ENCODE measurements around the gene EPYC. TPM values are rescaled to one million over a fixed set of nuclear protein-coding genes. Genes with fewer than 3 reads are reported as not detected.

Gene EPYC
- polyA plus RNA-seq, 1 experiment = not detected

- no peak for DNase-seq (ENCODE audit: low read depth)
- H3K36me3 ChIP-seq (ENCODE audit: control insufficient read depth, insufficient read depth, low read length) = no peaks in the 10 kb centered on the region
- TF ChIP-seq CTCF (IDR thresholded peaks at IDR 0.05; ENCODE audit: insufficient read depth, low read depth, low read length) = no peak
- H3K27me3 ChIP-seq (ENCODE audit: control insufficient read depth, insufficient read depth, low read length) = no peaks in the 10 kb centered on the region
- CTCF ChIA-PET = interaction anchor here (1.2 kb wide), 1 partner anchor 21 kb away, joined by 5 read pairs; no protein-coding TSS in a partner anchor
- no peak overlapping the region for H3K4me3 ChIP-seq (ENCODE audit: low read depth, low read length)
- POLR2A ChIA-PET = no interaction called here
These were observed 84.5 kb downstream of the EPYC start for GRCh38 chr12:90920222-90920621.

GRCh38 chr12:90917431-90917830, 87.3 kb downstream of the EPYC start:
- Histone ChIP-seq H3K36me3 (ENCODE audit: control insufficient read depth, insufficient read depth, low read length) (no peaks in the 10 kb centered on the region), H3K4me3 (ENCODE audit: low read depth, low read length) (no peak overlapping the region), H3K27me3 (ENCODE audit: control insufficient read depth, insufficient read depth, low read length) (no peaks in the 10 kb centered on the region)
- DNase-seq (ENCODE audit: low read depth) = no peak
- TF ChIP-seq CTCF (IDR thresholded peaks at IDR 0.05; ENCODE audit: insufficient read depth, low read depth, low read length) = no peak
- ChIA-PET CTCF (interaction anchor here (0.7 to 1.2 kb wide), 2 partner anchors 8 to 11 kb away, joined by 3 to 5 read pairs; no protein-coding TSS in a partner anchor), POLR2A (no interaction called here)

GRCh38 chr12:90916516-90916915, 88.3 kb downstream of the EPYC start:
- Histone ChIP-seq H3K27me3 (ENCODE audit: control insufficient read depth, insufficient read depth, low read length) (no peaks in the 10 kb centered on the region), H3K36me3 (ENCODE audit: control insufficient read depth, insufficient read depth, low read length) (no peaks in the 10 kb centered on the region), H3K4me3 (ENCODE audit: low read depth, low read length) (no peak overlapping the region)
- CTCF ChIA-PET = no interaction called here
- DNase-seq (ENCODE audit: low read depth) = no peak
- POLR2A ChIA-PET = no interaction called here
- TF ChIP-seq CTCF (IDR thresholded peaks at IDR 0.05; ENCODE audit: insufficient read depth, low read depth, low read length) = no peak

GRCh38 chr12:90915353-90915752, 89.4 kb downstream of the EPYC start:
- Histone ChIP-seq H3K27me3 (ENCODE audit: control insufficient read depth, insufficient read depth, low read length) (no peaks in the 10 kb centered on the region), H3K36me3 (ENCODE audit: control insufficient read depth, insufficient read depth, low read length) (no peaks in the 10 kb centered on the region), H3K4me3 (ENCODE audit: low read depth, low read length) (no peak overlapping the region)
- CTCF ChIA-PET = interaction anchor here (0.6 to 1.0 kb wide), 2 partner anchors 8 kb away, joined by 3 to 4 read pairs; no protein-coding TSS in a partner anchor
- POLR2A ChIA-PET = interaction anchor here (0.6 kb wide), 1 partner anchor 20 kb away, joined by 4 read pairs; no protein-coding TSS in a partner anchor
- no peak for DNase-seq (ENCODE audit: low read depth)
- TF ChIP-seq CTCF (IDR thresholded peaks at IDR 0.05; ENCODE audit: insufficient read depth, low read depth, low read length) = no peak

Other genes with a start within 250 kb of the EPYC start
- gene CCER1, start 49.8 kb downstream of the EPYC start, polyA plus RNA-seq (2011; rRNA removed) = not detected in 2 replicates
- gene KERA, start 53.1 kb upstream of the EPYC start, polyA plus RNA-seq (2011; rRNA removed) = not detected in 2 replicates
- gene LUM, start 106.5 kb upstream of the EPYC start, polyA plus RNA-seq (2011; rRNA removed) = 677 and 1,147 TPM in 2 replicates
- gene DCN, start 177.8 kb upstream of the EPYC start, polyA plus RNA-seq (2011; rRNA removed) = 823 and 944 TPM in 2 replicates